IPS DF 19.7 (cell line): ENCODE data around the gene DNAJC16.

Source experiments
- DNase-seq: peaks from one replicate; pipeline ENCODE4 v3.0.0-alpha.2; 2013; ENCODE audit warnings: low read depth, low spot score

The DNAJC16 gene

GRCh38 chr1:15620155-15620545 is 93.5 kb downstream of the DNAJC16 start:
- DNase-seq, result no peak

DNA sequence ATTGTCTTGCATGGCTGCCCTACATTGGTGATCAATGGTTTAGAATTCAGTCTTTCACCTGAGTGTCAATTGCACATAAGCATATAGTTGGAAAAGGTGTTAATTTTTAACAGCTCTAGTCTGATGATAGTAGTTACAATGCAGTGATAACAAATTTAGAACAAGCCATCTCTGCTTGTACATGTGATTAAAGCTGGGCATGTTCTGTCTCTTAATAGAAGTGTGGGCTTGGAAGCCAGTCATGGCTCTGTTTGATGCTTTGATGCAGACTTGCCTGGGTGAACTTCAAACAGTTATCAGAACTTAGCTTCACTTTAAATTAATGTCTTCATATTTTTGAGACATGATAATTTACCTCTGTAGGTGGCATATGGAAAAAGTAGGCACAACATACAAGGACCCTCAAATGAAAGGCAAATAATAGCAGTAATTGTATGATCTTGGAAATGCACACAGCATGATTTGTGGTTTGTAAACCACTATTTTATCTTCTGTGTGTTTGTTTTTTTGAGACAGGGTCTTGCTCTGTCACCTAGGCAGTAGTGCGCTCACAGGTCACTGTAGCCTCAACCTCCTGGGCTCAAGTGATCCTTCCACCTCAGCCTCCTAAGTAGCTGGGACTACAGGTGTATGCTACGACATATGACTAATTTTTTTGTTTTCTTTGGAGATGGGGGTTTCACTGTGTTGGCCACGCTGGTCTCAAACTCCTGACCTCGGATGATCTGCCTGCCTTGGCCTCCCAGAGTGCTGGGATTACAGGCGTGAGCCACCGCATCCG is 94.4 kb downstream of the DNAJC16 start:
- no peak for DNase-seq

GRCh38 chr1:15621975-15622374 is 95.3 kb downstream of the DNAJC16 start:
- no peak for DNase-seq

DNA sequence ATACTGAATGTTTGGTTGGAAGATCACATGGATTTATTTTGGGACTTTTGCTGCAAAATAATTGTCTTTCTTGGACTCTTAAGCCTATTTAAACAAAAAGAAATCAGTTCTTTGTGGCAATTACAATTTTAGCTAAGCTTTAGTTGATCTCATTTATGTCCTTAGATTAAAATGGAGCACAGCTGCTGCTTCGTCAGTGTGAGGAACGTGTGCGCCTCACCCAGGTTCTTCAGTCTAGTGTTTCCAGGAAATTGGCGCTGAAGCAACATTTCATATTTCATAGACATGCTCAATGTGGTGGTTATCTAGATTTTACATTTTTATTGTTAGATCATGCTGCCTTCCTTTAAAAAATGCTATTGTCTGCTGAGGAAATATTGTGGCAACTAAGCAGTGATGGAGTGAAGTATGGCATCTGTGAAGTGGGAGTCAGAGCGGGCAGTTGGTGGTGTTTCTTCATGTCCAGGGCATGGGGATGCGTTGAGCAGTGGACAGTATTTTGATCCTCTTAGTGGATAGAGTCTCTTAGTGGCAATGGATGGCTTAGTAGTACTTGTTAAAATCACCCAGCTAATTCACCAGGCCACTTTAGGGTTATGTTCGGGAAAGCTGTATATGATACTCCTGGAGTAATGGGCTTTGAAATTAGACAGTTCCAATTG is 96.2 kb downstream of the DNAJC16 start:
- no peak for DNase-seq

DNA sequence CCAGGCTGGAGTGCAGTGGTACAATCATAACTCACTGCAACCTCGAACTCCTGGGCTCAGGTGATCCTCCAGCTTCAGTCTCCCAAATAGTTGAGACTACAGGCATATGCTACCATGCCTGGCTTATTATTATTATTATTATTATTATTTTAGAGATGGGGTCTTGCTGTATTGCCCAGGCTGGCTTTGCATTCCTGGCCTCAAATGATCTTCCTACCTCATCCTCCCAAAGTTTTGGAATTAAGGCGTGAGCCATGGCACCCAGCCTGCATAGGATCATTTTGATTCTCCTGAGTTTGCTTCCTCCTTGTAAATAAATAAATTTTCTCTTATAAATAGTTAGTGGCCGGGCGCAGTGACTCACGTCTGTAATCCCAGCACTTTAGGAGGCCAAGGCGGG is 96.8 kb downstream of the DNAJC16 start:
- DNase-seq, result no peak

DNA sequence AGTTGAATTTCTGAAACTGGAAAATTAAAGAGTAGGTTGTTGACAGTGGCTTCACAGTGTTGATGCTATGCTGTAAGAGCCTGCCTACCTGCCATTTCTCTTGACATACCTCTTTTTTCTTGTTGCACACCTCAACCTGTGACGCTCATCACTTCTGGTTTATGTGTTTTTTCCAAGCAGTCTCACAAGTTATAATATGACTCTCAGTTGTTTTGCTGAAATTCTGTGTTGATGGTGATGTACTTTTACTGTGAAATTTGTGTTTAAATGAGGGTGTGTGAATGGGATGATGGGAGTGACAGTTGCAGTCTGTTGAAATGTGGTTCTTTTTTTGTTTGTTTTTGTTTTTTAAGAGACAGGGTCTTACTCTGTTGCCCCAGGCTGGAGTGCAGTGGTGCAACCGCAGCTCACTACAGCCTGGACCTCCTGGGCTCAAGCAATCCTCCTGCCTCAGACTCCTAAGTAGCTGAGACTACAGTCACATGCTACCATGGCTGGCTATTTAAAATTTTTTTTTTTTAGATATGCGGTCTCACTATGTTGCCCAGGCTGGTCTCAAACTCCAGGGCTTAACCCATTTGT is 97.6 kb downstream of the DNAJC16 start:
- no peak for DNase-seq

DNA sequence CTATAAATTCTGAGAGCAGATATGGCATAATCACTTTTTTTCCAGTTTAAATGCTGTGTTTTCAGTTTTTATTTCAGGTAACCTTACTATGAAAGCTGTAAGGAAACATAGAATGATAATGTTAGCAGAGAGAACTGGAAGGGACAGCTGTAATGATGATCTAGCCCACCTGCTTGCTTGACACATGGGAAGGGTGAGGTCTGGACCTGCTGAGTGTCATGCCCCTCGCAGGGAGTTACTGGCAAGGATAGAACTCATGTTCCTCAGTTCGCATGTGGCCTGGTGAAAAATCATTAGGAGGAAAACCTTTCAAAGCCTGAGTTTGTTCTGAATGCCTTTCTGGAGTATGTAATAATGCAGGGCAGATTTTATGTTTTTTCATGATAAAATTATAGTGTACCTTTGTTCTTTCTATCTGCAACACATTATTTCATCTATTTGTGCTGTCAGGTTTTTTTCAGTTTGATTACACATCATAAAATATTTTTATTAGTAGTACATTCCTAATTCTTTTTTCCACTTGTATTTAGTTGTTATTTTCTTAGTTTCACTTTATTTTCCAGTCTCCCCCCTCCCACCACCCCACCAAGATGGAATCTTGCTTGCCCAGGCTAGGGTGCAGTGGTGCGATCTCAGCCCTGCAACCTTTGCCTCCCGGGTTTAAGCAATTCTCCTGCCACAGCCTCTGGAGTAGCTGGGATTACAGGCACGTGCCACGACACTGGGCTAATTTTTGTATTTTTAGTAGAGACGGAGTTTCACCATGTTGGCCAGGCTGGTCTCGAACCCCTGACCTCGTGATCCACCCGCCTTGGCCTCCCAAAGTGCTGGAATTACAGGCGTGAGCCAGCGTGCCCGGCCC is 98.6 kb downstream of the DNAJC16 start:
- DNase-seq, result no peak
